ENCODE results near the gene ARL6IP6.

Gene ARL6IP6

DNA sequence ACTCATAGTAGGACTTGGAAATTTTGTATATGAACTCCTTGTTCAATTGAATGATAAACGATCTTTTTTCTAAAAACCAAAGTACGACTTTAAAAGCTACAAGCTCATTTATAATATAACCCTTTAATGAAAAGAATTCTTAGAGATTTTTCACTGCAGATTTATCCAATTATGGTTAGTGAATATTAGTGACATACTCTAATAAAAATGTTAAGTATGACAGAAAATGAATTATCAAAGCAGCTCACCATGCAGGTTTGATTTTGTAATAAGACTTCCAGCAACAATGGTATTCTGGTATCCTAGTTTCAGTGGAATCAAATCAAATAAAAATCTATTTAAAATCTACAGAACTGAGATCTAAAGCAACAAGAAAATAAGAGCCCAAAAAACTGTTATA, 39.6 kb upstream of the ARL6IP6 start:
- Histone ChIP-seq H3F3A (ENCODE audit: low read depth) (no peaks in the 10 kb centered on the region), H3K4me3 (ENCODE audit: low read length, poor library complexity, severe bottlenecking) (no peak overlapping the region), H3K79me2 (ENCODE audit: insufficient read depth, low read length) (peaks cover 22% of the 10 kb centered on the region), H3K9me2 (replicated peaks; ENCODE audit: low read depth, low read length) (no peaks in the 10 kb centered on the region), H3K9me3 (ENCODE audit: insufficient read depth, low read depth, low read length) (no peaks in the 10 kb centered on the region), H3K36me3 (ENCODE audit: insufficient read depth, low read length) (peaks cover 76% of the 10 kb centered on the region), H3K27me3 (ENCODE audit: insufficient read depth, low read length, poor library complexity, severe bottlenecking) (no peaks in the 10 kb centered on the region), H4K20me1 (ENCODE audit: insufficient read depth, low read length, poor library complexity, severe bottlenecking) (peaks cover 24% of the 10 kb centered on the region), H3K9ac (ENCODE audit: low read depth, low read length, poor library complexity, severe bottlenecking) (no peak overlapping the region), H3K4me1 (ENCODE audit: insufficient read depth, low read length, poor library complexity, severe bottlenecking) (no peaks in the 10 kb centered on the region), H3K4me2 (ENCODE audit: low read depth, low read length, poor library complexity, severe bottlenecking) (no peak overlapping the region), H2AFZ (ENCODE audit: low read length) (no peak overlapping the region)
- TF ChIP-seq, protein P1, sequence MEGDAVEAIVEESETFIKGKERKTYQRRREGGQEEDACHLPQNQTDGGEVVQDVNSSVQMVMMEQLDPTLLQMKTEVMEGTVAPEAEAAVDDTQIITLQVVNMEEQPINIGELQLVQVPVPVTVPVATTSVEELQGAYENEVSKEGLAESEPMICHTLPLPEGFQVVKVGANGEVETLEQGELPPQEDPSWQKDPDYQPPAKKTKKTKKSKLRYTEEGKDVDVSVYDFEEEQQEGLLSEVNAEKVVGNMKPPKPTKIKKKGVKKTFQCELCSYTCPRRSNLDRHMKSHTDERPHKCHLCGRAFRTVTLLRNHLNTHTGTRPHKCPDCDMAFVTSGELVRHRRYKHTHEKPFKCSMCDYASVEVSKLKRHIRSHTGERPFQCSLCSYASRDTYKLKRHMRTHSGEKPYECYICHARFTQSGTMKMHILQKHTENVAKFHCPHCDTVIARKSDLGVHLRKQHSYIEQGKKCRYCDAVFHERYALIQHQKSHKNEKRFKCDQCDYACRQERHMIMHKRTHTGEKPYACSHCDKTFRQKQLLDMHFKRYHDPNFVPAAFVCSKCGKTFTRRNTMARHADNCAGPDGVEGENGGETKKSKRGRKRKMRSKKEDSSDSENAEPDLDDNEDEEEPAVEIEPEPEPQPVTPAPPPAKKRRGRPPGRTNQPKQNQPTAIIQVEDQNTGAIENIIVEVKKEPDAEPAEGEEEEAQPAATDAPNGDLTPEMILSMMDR (conservative IDR thresholded peaks at IDR 0.05; ENCODE audit: low read length): no peak
- no peak for TF ChIP-seq EZH2phosphoT487 (IDR thresholded peaks at IDR 0.05; ENCODE audit: borderline replicate concordance)

DNA sequence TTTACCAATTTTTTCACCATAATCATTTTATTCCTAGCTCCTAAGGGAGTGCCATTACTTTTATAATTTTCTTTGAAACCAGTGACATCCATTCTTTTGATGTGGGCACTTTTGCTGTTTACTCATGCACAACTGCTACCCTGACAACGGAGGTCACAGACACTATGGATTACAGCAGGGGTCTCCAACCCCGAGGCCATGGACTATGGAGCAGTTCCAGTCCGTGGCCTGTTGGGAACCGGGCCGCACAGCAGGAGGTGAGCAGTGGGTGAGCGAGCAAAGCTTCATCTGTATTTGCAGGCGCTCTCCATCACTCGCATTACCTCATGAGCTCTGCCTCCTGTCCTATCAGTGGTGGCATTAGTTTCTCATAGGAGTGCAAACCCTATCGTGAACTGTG, 35.8 kb upstream of the ARL6IP6 start:
- Histone ChIP-seq H3K4me3 (ENCODE audit: low read length, poor library complexity, severe bottlenecking) (no peak overlapping the region), H3F3A (ENCODE audit: low read depth) (no peaks in the 10 kb centered on the region), H3K79me2 (ENCODE audit: insufficient read depth, low read length) (peaks cover 60% of the 10 kb centered on the region), H3K36me3 (ENCODE audit: insufficient read depth, low read length) (peaks cover 50% of the 10 kb centered on the region), H4K20me1 (ENCODE audit: insufficient read depth, low read length, poor library complexity, severe bottlenecking) (peaks cover 53% of the 10 kb centered on the region), H2AFZ (ENCODE audit: low read length) (no peak overlapping the region), H3K27me3 (ENCODE audit: insufficient read depth, low read length, poor library complexity, severe bottlenecking) (no peaks in the 10 kb centered on the region), H3K9ac (ENCODE audit: low read depth, low read length, poor library complexity, severe bottlenecking) (no peak overlapping the region), H3K9me2 (replicated peaks; ENCODE audit: low read depth, low read length) (no peaks in the 10 kb centered on the region), H3K9me3 (ENCODE audit: insufficient read depth, low read depth, low read length) (no peaks in the 10 kb centered on the region), H3K4me1 (ENCODE audit: insufficient read depth, low read length, poor library complexity, severe bottlenecking) (no peaks in the 10 kb centered on the region), H3K4me2 (ENCODE audit: low read depth, low read length, poor library complexity, severe bottlenecking) (no peak overlapping the region)
- TF ChIP-seq, protein P1 (conservative IDR thresholded peaks at IDR 0.05; ENCODE audit: low read length): no peak
- no peak for TF ChIP-seq EZH2phosphoT487 (IDR thresholded peaks at IDR 0.05; ENCODE audit: borderline replicate concordance)

DNA sequence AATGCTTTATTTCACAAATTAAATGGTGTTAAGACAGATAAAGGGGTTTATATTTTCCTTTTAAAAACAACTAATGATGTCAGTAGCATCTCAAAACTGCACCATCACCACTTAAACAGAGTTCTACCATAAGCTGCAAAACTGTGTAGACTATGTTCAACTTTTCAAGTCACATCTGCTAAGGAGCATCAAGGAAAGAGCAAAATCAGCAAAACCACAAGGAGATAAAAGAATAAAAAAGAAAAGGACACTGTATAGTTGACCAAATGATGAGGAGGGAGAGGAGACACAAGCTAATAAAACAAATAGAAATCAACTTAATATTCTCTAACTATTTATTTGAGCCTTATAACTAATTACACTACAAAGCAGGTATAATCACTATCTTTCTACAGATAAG, 35.0 kb upstream of the ARL6IP6 start:
- Histone ChIP-seq H4K20me1 (ENCODE audit: insufficient read depth, low read length, poor library complexity, severe bottlenecking) (peaks cover 53% of the 10 kb centered on the region), H3K79me2 (ENCODE audit: insufficient read depth, low read length) (peaks cover 60% of the 10 kb centered on the region), H3K9ac (ENCODE audit: low read depth, low read length, poor library complexity, severe bottlenecking) (no peak overlapping the region), H3F3A (ENCODE audit: low read depth) (no peaks in the 10 kb centered on the region), H3K4me3 (ENCODE audit: low read length, poor library complexity, severe bottlenecking) (no peak overlapping the region), H3K36me3 (ENCODE audit: insufficient read depth, low read length) (peaks cover 51% of the 10 kb centered on the region), H2AFZ (ENCODE audit: low read length) (no peak overlapping the region), H3K4me1 (ENCODE audit: insufficient read depth, low read length, poor library complexity, severe bottlenecking) (no peaks in the 10 kb centered on the region), H3K9me2 (replicated peaks; ENCODE audit: low read depth, low read length) (no peaks in the 10 kb centered on the region), H3K4me2 (ENCODE audit: low read depth, low read length, poor library complexity, severe bottlenecking) (no peak overlapping the region), H3K27me3 (ENCODE audit: insufficient read depth, low read length, poor library complexity, severe bottlenecking) (no peaks in the 10 kb centered on the region), H3K9me3 (ENCODE audit: insufficient read depth, low read depth, low read length) (no peaks in the 10 kb centered on the region)
- TF ChIP-seq EZH2phosphoT487 (IDR thresholded peaks at IDR 0.05; ENCODE audit: borderline replicate concordance): no peak
- TF ChIP-seq, protein P1 (conservative IDR thresholded peaks at IDR 0.05; ENCODE audit: low read length): no peak
